B cell (primary cell): ENCODE data around the gene ZNF462.

ENCODE experiments used
- CTCF ChIP-seq: fragments of 200-600 bp; IDR thresholded peaks from one replicate; pipeline ENCODE4 v1.8.0; 2022; ENCODE audit warnings: antibody characterized with exemption, mild to moderate bottlenecking
- EZH2 ChIP-seq: IDR thresholded peaks from 2 replicates; pipeline ENCODE4 v1.6.1; 2012; ENCODE audit warnings: borderline replicate concordance, low read depth, mild to moderate bottlenecking, moderate library complexity, low read length; ENCODE audit not compliant: insufficient read depth, poor library complexity, severe bottlenecking

- TF ChIP-seq CTCF (no peak), EZH2 (no peak)
Observed at GRCh38 chr9:107005201-107005600, 142.2 kb downstream of the ZNF462 start.
